ENCODE measurements around the gene BAK1.

DNA sequence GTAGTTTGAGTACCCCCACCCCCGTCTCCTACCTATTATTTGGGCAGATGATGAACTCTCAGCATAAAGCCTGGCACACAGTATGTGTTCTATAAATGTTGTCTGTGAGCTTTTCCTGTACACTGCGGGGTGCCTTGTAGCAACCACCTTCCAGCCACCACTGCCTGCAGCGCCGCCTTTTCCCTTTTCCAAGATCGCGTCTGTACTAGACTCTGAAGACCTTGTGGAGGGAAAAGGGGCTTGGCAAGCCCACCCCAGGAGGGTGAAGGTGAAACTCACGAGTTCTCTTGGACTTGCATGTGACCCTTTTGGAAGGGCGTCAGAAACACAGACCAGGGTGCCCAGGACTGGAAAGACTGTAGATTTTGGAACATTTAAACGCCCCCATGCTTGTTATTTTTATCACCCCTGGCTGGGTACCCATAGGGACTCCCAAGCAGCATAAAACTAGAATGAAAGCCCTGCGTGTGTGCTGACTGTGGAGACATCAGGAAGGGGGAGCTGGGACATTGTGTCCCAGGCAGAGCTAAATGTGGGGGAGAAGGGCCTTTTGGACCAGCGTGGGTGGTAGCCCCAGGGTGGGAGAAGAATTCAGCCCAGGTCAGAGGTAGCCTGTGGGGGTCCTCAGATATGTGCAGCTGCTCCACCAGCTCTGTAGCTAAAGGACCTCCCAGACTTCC lies 8.3 kb downstream of the BAK1 start:
- TF ChIP-seq, protein P1, sequence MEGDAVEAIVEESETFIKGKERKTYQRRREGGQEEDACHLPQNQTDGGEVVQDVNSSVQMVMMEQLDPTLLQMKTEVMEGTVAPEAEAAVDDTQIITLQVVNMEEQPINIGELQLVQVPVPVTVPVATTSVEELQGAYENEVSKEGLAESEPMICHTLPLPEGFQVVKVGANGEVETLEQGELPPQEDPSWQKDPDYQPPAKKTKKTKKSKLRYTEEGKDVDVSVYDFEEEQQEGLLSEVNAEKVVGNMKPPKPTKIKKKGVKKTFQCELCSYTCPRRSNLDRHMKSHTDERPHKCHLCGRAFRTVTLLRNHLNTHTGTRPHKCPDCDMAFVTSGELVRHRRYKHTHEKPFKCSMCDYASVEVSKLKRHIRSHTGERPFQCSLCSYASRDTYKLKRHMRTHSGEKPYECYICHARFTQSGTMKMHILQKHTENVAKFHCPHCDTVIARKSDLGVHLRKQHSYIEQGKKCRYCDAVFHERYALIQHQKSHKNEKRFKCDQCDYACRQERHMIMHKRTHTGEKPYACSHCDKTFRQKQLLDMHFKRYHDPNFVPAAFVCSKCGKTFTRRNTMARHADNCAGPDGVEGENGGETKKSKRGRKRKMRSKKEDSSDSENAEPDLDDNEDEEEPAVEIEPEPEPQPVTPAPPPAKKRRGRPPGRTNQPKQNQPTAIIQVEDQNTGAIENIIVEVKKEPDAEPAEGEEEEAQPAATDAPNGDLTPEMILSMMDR (IDR thresholded peaks at IDR 0.05), result no peak
- no peak for TF ChIP-seq POLR2AphosphoS5 (IDR thresholded peaks at IDR 0.05; ENCODE audit: insufficient read depth in 1 of 2, low read depth in 1 of 2)
- no peak for TF ChIP-seq POLR2A (IDR thresholded peaks at IDR 0.05)
